GM18951 (cell line): ENCODE results near the gene TSPAN9.

Source experiments
- POLR2A ChIP-seq: IDR thresholded peaks from 4 replicates; pipeline ENCODE4 v1.6.1; 2011; ENCODE audit warnings: mild to moderate bottlenecking; ENCODE audit not compliant: insufficient read length, insufficient read depth; ENCODE audit errors: extremely low read depth
- in situ Hi-C: fragments of 300-500 bp; cut with MboI; formaldehyde crosslinking; loops from one replicate; pipeline ENCODE4 v1.12.0; 2022; ENCODE audit warnings: low sequenced_read_pairs, mixed read lengths, inconsistent platforms; ENCODE audit not compliant: unreplicated experiment

Gene TSPAN9

GRCh38 chr12:3116106-3116844 is 39.1 kb downstream of the TSPAN9 start:
- no peak for TF ChIP-seq POLR2A
- in situ Hi-C loops = no loop called here

GRCh38 chr12:3117144-3117581 is 40.0 kb downstream of the TSPAN9 start:
- in situ Hi-C loops = no loop called here
- TF ChIP-seq POLR2A = no peak

GRCh38 chr12:3117591-3118015 is 40.4 kb downstream of the TSPAN9 start:
- TF ChIP-seq POLR2A = no peak
- in situ Hi-C loops = no loop called here

- TF ChIP-seq POLR2A = no peak
- in situ Hi-C loops = no loop called here
Observed at GRCh38 chr12:3119192-3119755, 42.1 kb downstream of the TSPAN9 start.

- no peak for TF ChIP-seq POLR2A
- in situ Hi-C loops = no loop called here
Observed at GRCh38 chr12:3119756-3120601, 42.8 kb downstream of the TSPAN9 start.

- in situ Hi-C loops = no loop called here
- TF ChIP-seq POLR2A = no peak
Observed at GRCh38 chr12:3120701-3121100, 43.5 kb downstream of the TSPAN9 start.

GRCh38 chr12:3122841-3123678 is 45.9 kb downstream of the TSPAN9 start:
- in situ Hi-C loops = no loop called here

GRCh38 chr12:3123729-3124128 is 46.5 kb downstream of the TSPAN9 start:
- in situ Hi-C loops = no loop called here
- TF ChIP-seq POLR2A = no peak

More at GRCh38 chr12:3122841-3123678, 45.9 kb downstream of the TSPAN9 start:
- TF ChIP-seq POLR2A = no peak

- in situ Hi-C loops = no loop called here
- TF ChIP-seq POLR2A = no peak
Observed at GRCh38 chr12:3124917-3125316, 47.7 kb downstream of the TSPAN9 start.

GRCh38 chr12:3125674-3126073 is 48.5 kb downstream of the TSPAN9 start:
- TF ChIP-seq POLR2A = no peak
- in situ Hi-C loops = no loop called here

GRCh38 chr12:3127832-3128231 is 50.7 kb downstream of the TSPAN9 start:
- in situ Hi-C loops = no loop called here
- TF ChIP-seq POLR2A = no peak

GRCh38 chr12:3128498-3129293 is 51.5 kb downstream of the TSPAN9 start:
- in situ Hi-C loops = no loop called here
- TF ChIP-seq POLR2A = no peak

- no peak for TF ChIP-seq POLR2A
- in situ Hi-C loops = loop anchor here (10.0 kb wide), 2 partner anchors 75 to 145 kb away; no protein-coding TSS in a partner anchor
Observed at GRCh38 chr12:3129301-3130056, 52.3 kb downstream of the TSPAN9 start.
